Esophagus squamous epithelium (tissue), 5 donors: ENCODE data around the gene GBF1. TPM values are rescaled to one million over a fixed set of nuclear protein-coding genes. Genes with fewer than 3 reads are reported as not detected.

ENCODE experiments used
- DNase-seq: peaks from one replicate; lab custom pipeline; 2025; lab: John Stamatoyannopoulos, UW
- H3K27ac ChIP-seq, 4 donors: fragments of 200-600 bp; sonication (generic); one replicate each; pipeline ENCODE4 v1.5.1; 2016 to 2019; ENCODE audit warnings: mild to moderate bottlenecking in 1 of 4
- H3K27me3 ChIP-seq, 4 donors: fragments of 200-600 bp; sonication (generic); 1 replicate in 3 of 4; 2 replicates in 1 of 4; pipeline versions ENCODE4 v1.5.1 to v1.6.0; 2017 to 2021; ENCODE audit warnings: antibody characterized with exemption in 1 of 4
- H3K36me3 ChIP-seq, 3 donors: fragments of 200-600 bp; sonication (generic); one replicate each; pipeline ENCODE4 v1.5.1; 2016 to 2019
- H3K4me1 ChIP-seq, 3 donors: fragments of 200-600 bp; sonication (generic); one replicate each; pipeline ENCODE4 v1.5.1; 2017 to 2019
- H3K4me3 ChIP-seq, 4 donors: fragments of 200-600 bp; sonication (generic); 1 replicate in 3 of 4; 2 replicates in 1 of 4; pipeline ENCODE4 v1.5.1; 2016 to 2019; ENCODE audit warnings: mild to moderate bottlenecking in 2 of 4, moderate library complexity in 1 of 4
- H3K9me3 ChIP-seq, 3 donors: fragments of 200-600 bp; sonication (generic); one replicate each; pipeline ENCODE4 v1.5.1; 2016 to 2019
- POLR2A ChIP-seq, 4 donors: fragments of 450-650 bp; IDR thresholded peaks; one replicate each; pipeline ENCODE4 v1.6.1; 2017; ENCODE audit warnings: antibody characterized with exemption in 4 of 4, mild to moderate bottlenecking in 4 of 4, moderate library complexity in 3 of 4
- WGBS, 2 donors: methylation state at CpG; one replicate each; pipeline ENCODE4 v1.1.5; 2018; 5-methylcytosine and 5-hydroxymethylcytosine counted together
- intact Hi-C: fragments of 100-400 bp; cut with DNase I; formaldehyde crosslinking; loops from one replicate; pipeline ENCODE4 v1.15.0; 2022
- total RNA-seq, 4 donors: library from RNA; depleted of rRNA; stranded (reverse); fragments of >200 nt; gene quantifications; one replicate each; pipeline ENCODE4 v1.1.0, GENCODE V29; 2016
- TF ChIP-seq, protein P1 (sequence below), 6 experiments: fragments of 450-650 bp in 4 of 6; fragments of 200-600 bp in 2 of 6; sonication (generic) in 2 of 6; IDR thresholded peaks; one replicate each; pipeline ENCODE4 v1.5.1; 2016 to 2019; ENCODE audit warnings: antibody characterized with exemption in 6 of 6, mild to moderate bottlenecking in 4 of 6, moderate library complexity in 4 of 6
- donor health status: DM: yes; HTN: yes; CAD: no.

Gene GBF1
- total RNA-seq, 4 donors from 2014 or later = 22.5 to 39.0 (median 28.6) TPM

DNA sequence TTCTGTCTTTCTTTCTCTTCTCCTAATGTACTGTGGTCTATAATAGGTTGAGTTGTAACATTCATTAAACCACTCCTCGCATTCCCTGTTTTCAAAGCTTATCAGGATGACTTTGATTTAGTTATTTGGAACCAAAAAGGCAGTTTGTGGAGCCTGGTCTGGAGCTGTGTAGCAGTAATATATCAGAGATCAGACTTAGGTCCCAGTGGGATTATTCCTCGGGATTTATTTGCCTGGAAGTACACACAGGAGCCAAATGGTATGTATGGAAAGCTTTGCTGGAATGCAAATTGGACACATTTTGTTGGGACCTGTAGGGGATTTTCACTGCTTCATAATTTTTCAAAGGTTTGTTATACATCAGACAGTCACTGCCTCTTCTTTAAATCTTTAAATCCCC lies 40.9 kb downstream of the GBF1 start:
- Histone ChIP-seq H3K4me3 (no peak overlapping the region), H3K9me3 (no peaks in the 10 kb centered on the region), H3K27me3 (no peaks in the 10 kb centered on the region), H3K36me3 (no peaks in the 10 kb centered on the region), H3K4me1 (peaks cover 18 to 54% (median 22%) of the 10 kb centered on the region in 3 donors), H3K27ac (no peak overlapping the region)
- WGBS, 2 donors = 53 to 70% methylated on average over 2 of the region's 2 CpGs
- intact Hi-C loops = no loop called here
- no peak for TF ChIP-seq POLR2A (IDR thresholded peaks at IDR 0.05)
- TF ChIP-seq, protein P1, sequence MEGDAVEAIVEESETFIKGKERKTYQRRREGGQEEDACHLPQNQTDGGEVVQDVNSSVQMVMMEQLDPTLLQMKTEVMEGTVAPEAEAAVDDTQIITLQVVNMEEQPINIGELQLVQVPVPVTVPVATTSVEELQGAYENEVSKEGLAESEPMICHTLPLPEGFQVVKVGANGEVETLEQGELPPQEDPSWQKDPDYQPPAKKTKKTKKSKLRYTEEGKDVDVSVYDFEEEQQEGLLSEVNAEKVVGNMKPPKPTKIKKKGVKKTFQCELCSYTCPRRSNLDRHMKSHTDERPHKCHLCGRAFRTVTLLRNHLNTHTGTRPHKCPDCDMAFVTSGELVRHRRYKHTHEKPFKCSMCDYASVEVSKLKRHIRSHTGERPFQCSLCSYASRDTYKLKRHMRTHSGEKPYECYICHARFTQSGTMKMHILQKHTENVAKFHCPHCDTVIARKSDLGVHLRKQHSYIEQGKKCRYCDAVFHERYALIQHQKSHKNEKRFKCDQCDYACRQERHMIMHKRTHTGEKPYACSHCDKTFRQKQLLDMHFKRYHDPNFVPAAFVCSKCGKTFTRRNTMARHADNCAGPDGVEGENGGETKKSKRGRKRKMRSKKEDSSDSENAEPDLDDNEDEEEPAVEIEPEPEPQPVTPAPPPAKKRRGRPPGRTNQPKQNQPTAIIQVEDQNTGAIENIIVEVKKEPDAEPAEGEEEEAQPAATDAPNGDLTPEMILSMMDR (IDR thresholded peaks at IDR 0.05) = no peak
- DNase-seq = no peak

DNA sequence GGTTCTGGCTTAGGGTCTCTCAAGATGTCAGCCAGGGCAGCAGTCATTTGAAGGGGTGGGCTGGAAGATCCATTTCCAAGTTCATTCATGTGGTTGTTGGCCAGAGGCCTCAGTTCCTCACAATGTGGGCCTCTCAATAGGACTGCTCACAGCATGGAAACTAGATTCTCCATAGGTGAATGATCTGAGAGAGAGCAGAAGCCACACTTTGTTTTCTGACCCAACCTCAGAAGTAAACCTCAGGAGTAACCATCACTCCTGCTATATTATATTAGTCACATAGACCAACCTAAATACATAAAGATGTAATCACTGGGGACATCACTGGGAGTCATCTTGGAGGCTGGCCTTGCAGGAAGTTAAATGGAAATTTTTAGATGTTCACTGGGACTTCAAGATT lies 42.2 kb downstream of the GBF1 start:
- no peak for DNase-seq
- Histone ChIP-seq H3K9me3 (no peaks in the 10 kb centered on the region), H3K36me3 (no peaks in the 10 kb centered on the region), H3K27me3 (no peaks in the 10 kb centered on the region), H3K27ac (no peak overlapping the region), H3K4me1 (peaks cover 18 to 41% (median 22%) of the 10 kb centered on the region in 3 donors), H3K4me3 (no peak overlapping the region)
- intact Hi-C loops = no loop called here
- TF ChIP-seq, protein P1 (IDR thresholded peaks at IDR 0.05) = no peak
- no peak for TF ChIP-seq POLR2A (IDR thresholded peaks at IDR 0.05)

DNA sequence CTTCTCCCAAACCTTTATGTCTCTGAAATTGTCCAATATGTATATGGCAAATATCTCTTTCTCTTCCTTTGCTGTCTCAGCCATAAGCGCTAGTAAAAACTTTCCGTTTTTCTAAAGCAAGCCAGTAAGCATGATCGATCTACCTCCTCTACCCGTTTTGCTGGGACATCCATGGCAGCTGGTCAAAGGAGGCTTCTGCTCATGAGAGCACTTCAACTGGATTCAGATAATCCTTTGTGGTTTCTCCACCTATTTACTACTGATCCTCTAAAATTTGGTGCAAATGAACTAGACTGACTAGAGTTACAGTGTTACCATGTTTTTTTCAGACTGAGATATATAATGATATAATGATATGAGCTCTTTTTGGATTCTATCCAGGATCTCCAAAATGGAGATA lies 42.7 kb downstream of the GBF1 start:
- 89 to 98% methylated on average over 4 of the region's 4 CpGs for WGBS, 2 donors
- Histone ChIP-seq H3K4me1 (peaks cover 14 to 37% (median 19%) of the 10 kb centered on the region in 3 donors), H3K27ac (no peak overlapping the region)

DNA sequence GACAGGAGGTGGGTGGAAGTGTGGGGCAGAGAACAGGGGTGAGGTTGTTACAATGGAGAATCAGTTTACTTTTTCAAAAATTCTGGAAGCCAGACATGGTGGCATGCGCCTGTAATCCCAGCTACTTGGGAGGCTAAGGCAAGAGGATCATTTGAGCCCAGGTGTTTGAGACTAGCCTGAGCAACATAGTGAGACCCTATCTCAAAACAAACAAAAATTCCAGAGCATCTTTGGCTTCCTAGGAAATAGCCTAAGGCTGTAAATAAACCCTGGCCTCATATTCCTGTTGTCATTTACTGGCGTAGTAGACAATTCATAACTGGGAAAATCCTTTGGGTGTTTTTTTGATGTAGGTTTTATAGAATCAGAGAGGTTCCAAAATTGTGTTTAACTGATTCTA lies 44.0 kb downstream of the GBF1 start:
- 80 to 100% methylated on average over 2 of the region's 2 CpGs for WGBS, 2 donors
- no peak for DNase-seq
- Histone ChIP-seq H3K27me3 (no peaks in the 10 kb centered on the region), H3K4me1 (peaks cover 6 to 30% (median 11%) of the 10 kb centered on the region in 3 donors), H3K4me3 (no peak overlapping the region), H3K9me3 (no peaks in the 10 kb centered on the region), H3K27ac (no peak overlapping the region), H3K36me3 (no peaks in the 10 kb centered on the region)
- intact Hi-C loops = no loop called here
- no peak for TF ChIP-seq POLR2A (IDR thresholded peaks at IDR 0.05)
- TF ChIP-seq, protein P1 (IDR thresholded peaks at IDR 0.05) = no peak

More for the DNA sequence above, 42.7 kb downstream of the GBF1 start:
- H3K4me3 ChIP-seq = no peak overlapping the region
- intact Hi-C loops = no loop called here
- DNase-seq = no peak
- no peaks in the 10 kb centered on the region for H3K36me3 ChIP-seq
- TF ChIP-seq, protein P1 (IDR thresholded peaks at IDR 0.05) = no peak
- no peak for TF ChIP-seq POLR2A (IDR thresholded peaks at IDR 0.05)
- no peaks in the 10 kb centered on the region for H3K9me3 ChIP-seq
- no peaks in the 10 kb centered on the region for H3K27me3 ChIP-seq

DNA sequence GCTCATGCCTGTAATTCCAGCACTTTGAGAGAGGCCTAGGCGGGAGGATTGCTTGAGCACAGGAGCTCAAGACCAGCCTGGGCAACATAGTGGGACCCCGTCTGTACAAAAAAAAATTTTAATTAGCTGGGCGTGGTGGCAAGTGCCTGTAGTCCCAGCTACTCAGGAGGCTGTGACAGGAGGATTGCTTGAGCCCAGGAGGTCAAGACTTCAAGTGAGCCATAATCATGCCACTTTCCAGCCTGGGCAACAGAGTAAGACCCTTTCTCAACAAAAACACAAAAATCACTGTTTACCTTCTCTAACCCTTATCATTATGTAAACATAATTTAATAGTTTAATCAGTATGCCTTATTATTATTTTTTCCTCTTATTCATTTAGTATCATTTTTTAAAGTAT lies 44.5 kb downstream of the GBF1 start:
- Histone ChIP-seq H3K36me3 (no peaks in the 10 kb centered on the region), H3K27ac (no peak overlapping the region), H3K9me3 (no peaks in the 10 kb centered on the region), H3K4me1 (peaks cover 3 to 30% (median 9%) of the 10 kb centered on the region in 3 donors), H3K4me3 (no peak overlapping the region), H3K27me3 (no peaks in the 10 kb centered on the region)
- intact Hi-C loops = no loop called here
- TF ChIP-seq, protein P1 (IDR thresholded peaks at IDR 0.05) = no peak
- no peak for TF ChIP-seq POLR2A (IDR thresholded peaks at IDR 0.05)
- 92 to 98% methylated on average over 3 of the region's 3 CpGs for WGBS, 2 donors
- no peak for DNase-seq
